H7 (cell line): ENCODE measurements around the gene KCNIP1. TPM values are rescaled to one million over a fixed set of nuclear protein-coding genes. Genes with fewer than 3 reads are reported as not detected.
A peak's percentile ranks its signal among the peaks of the same experiment; 100 is the strongest.

Source experiments
- DNase-seq: peaks from one replicate; pipeline ENCODE4 v3.0.0; 2012
- H3K27me3 ChIP-seq: 2 replicates; pipeline ENCODE4 v1.6.0; 2011; ENCODE audit warnings: mild to moderate bottlenecking, low read length; ENCODE audit not compliant: control insufficient read depth, insufficient read depth
- H3K36me3 ChIP-seq: replicated peaks from 2 replicates; pipeline ENCODE4 v1.5.1; 2011; ENCODE audit warnings: low read length; ENCODE audit not compliant: control insufficient read depth, insufficient read depth
- H3K4me3 ChIP-seq: 2 replicates; pipeline ENCODE4 v1.5.1; 2011; ENCODE audit warnings: low read depth, mild to moderate bottlenecking, control low read depth, low read length, moderate library complexity; ENCODE audit not compliant: insufficient read depth
- total RNA-seq: library from RNA; depleted of rRNA; stranded (reverse); fragments of >200 nt; shearing (Covaris generic); gene quantifications from 2 replicates; pipeline ENCODE4 v1.2.3, GENCODE V29; 2014

KCNIP1 gene
- total RNA-seq, 1 experiment from 2014 or later = 0.48 TPM

DNA sequence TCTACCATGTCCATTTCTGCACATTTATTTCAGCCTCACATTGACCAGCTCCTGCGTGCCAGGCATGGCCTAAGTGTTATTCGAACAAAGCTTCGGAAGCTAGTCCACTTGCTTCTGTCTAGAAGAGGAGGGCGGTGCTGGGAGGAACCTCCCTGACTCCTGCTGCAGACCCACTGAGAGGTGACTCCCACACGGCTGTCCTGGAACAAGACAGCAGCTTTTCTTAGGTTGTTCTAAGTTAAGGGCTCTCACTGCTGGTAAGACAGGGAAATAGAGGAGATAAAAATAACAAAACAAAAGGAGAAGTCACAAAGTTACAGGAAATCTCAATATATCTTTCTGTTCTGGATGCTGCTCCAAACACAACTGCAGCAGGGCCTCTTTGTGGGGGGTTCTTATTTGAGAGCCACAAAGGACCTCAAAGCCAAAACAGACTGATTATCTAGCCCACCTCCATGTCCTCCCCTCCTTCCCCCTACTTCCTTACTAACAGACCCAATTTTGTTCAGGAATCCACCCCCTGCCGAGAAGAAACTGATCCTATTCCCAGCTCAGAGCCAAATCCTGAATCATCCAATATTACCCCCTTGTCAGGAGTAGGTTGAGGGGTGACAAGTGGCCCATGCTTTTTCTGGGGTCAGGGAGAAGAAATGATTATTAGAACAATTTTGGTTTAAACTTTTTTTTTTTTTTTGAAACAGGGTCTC, 28.4 kb upstream of the KCNIP1 start:
- H3K4me3 ChIP-seq = no peak overlapping the region
- H3K36me3 ChIP-seq = no peaks in the 10 kb centered on the region
- peak; percentile 3 for DNase-seq
- H3K27me3 ChIP-seq = no peaks in the 10 kb centered on the region; the same call in 1 of the 2 replicates

DNA sequence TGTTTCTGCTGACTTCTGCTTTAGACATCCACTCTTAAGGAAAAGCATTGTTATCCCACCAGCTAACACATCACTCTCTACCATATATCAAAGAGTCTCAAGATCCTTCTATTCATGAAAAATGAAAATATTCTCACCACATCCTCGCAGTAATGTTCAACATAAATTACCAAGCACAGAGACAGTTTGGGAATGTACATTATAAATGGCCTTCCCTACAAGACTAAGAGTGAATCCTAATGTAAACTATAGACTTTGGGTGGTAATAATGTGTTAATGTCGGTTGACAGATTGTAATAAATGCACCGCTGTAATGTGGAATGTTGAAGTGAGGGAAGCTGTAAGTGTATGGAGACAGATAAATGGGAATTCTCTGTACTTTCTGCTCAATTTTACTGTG, 27.1 kb upstream of the KCNIP1 start:
- H3K4me3 ChIP-seq = no peak overlapping the region

GRCh38 chr5:170477906-170478305, 25.9 kb upstream of the KCNIP1 start:
- DNase-seq = peak; percentile 2

More for the DNA sequence above, 27.1 kb upstream of the KCNIP1 start:
- Histone ChIP-seq H3K36me3 (no peaks in the 10 kb centered on the region), H3K27me3 (no peaks in the 10 kb centered on the region; the same call in 1 of the 2 replicates)
- no peak for DNase-seq

DNA sequence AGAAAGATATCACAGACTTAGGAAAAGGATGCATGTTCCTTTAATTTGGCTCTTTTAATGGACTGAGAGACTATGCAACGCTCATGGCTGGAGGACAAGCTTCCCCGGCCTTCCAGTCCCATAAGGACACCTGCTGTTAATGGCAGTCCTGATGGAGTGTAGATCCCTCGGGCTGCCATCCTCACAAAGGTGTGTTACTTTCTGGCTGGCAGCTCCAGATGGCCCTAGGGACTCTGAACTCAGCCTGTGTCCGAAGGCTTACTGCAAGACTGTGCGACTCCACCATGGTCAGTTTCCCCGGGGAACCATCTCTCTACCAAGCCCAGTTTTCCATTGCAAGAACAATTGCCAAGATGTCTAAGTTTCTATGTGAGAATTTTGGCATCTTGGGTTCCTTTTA, 25.5 kb upstream of the KCNIP1 start:
- DNase-seq = peak; percentile 5
- Histone ChIP-seq H3K4me3 (no peak overlapping the region), H3K27me3 (no peaks in the 10 kb centered on the region), H3K36me3 (no peaks in the 10 kb centered on the region)

More at GRCh38 chr5:170477906-170478305, 25.9 kb upstream of the KCNIP1 start:
- Histone ChIP-seq H3K27me3 (no peaks in the 10 kb centered on the region), H3K4me3 (no peak overlapping the region), H3K36me3 (no peaks in the 10 kb centered on the region)

DNA sequence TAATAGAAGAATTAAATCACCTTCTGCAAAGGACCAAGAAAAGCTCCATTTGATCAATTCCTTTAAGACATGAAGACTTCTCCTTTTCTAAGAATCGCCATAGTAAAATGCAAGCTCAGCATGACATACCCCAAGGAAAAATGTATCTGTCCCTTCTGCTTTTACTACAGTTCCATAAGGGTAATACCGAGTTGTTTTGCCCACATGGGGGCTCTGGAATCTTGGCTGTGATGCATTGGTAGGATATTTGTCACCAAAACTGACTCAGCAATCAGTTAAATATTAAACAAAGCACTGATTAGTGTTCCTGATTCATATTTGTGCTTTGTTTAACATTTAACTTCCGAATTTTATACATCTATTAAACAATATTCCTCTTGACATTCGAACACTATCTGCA, 24.3 kb upstream of the KCNIP1 start:
- Histone ChIP-seq H3K36me3 (no peaks in the 10 kb centered on the region), H3K27me3 (peaks cover 4% of the 10 kb centered on the region; the same call in 1 of the 2 replicates), H3K4me3 (no peak overlapping the region)
- peak; percentile 26 for DNase-seq

DNA sequence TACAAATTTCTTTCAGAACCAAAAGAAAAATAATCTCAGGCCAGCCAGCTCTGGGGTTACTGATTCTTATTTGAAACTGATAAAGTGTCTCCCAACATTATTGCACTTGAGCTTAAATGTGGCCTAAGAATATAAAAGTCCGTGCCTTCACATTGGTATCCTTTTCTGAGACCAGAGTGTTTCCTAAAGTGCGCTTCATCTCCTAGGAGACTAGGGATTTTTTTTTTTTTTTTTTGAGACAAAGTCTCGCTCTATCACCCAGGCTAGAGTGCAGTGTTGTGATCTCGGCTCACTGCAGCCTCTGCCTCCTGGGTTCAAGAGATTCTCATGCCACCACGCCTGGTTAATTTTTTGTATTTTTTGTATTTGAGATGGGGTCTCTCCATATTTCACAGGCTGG, 23.6 kb upstream of the KCNIP1 start:
- H3K27me3 ChIP-seq = peaks cover 4% of the 10 kb centered on the region; the same call in 1 of the 2 replicates
- DNase-seq = no peak
- no peak overlapping the region for H3K4me3 ChIP-seq
- no peaks in the 10 kb centered on the region for H3K36me3 ChIP-seq

DNA sequence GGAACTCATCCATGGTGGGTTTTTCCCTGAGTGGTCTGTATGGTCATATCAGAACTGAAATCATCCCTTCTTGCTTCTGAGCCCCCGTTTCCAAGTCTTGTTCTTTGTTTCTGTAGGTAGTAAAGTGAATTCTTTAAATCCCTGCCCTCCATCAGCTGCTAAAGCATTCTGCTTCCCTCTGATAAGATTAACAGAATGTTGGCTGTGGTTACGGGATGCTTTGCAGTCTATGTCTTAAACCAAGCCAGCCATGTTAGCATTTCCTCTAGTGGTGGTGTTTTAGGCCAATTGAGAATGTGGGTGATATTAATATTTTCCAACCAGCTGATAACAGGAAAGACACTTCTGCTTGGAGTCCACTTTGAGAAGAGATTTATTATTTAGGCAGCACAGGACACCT, 22.0 kb upstream of the KCNIP1 start:
- no peak overlapping the region for H3K4me3 ChIP-seq
- H3K27me3 ChIP-seq = peaks cover 4% of the 10 kb centered on the region; the same call in 1 of the 2 replicates
- H3K36me3 ChIP-seq = no peaks in the 10 kb centered on the region
- DNase-seq = no peak

GRCh38 chr5:170482511-170482910, 21.3 kb upstream of the KCNIP1 start:
- H3K4me3 ChIP-seq = no peak overlapping the region
- peaks cover 4% of the 10 kb centered on the region; the same call in 1 of the 2 replicates for H3K27me3 ChIP-seq
- no peaks in the 10 kb centered on the region for H3K36me3 ChIP-seq
- no peak for DNase-seq

DNA sequence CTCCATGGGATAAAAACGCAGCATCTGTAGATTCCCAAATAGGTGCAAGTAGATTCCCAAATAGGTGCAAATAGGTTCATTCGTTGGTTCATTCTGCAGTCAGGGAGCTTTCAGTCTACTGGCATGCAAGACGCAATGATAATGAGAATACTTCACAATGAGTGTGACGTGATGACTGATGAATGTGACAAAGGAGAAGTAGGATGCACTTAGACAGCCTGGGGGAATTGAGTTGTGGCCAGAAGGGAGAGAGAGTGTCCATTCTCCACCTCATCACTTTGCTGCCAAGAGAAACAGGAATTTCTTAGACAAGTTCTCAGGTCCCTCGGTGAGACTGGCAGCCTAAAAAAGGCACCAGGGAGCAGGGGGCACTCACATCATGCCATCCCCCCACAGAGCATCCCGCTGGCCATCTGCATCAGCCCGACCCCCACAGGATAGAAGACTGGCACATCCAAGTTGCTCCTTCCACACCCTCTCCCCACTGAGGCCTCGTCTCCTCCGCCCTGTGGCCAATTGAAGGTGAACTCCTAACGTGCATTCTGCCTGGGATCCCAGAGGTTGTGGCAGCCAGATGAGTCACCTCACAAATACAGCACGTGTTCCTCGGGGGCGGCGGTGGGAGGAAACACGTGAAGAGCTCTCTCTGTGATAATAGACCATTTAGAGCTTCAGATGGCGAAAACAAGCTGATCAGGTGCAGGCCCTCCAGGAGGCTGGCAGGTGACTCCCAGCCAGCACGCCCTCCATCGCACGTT, 19.9 kb upstream of the KCNIP1 start:
- no peak for DNase-seq
- Histone ChIP-seq H3K4me3 (no peak overlapping the region), H3K27me3 (peaks cover 4% of the 10 kb centered on the region; the same call in 1 of the 2 replicates), H3K36me3 (no peaks in the 10 kb centered on the region)

- H3K4me3 ChIP-seq = no peak overlapping the region
- peaks cover 4% of the 10 kb centered on the region; the same call in 1 of the 2 replicates for H3K27me3 ChIP-seq
- no peaks in the 10 kb centered on the region for H3K36me3 ChIP-seq
- no peak for DNase-seq
Observed at GRCh38 chr5:170484459-170484831, 19.4 kb upstream of the KCNIP1 start.

DNA sequence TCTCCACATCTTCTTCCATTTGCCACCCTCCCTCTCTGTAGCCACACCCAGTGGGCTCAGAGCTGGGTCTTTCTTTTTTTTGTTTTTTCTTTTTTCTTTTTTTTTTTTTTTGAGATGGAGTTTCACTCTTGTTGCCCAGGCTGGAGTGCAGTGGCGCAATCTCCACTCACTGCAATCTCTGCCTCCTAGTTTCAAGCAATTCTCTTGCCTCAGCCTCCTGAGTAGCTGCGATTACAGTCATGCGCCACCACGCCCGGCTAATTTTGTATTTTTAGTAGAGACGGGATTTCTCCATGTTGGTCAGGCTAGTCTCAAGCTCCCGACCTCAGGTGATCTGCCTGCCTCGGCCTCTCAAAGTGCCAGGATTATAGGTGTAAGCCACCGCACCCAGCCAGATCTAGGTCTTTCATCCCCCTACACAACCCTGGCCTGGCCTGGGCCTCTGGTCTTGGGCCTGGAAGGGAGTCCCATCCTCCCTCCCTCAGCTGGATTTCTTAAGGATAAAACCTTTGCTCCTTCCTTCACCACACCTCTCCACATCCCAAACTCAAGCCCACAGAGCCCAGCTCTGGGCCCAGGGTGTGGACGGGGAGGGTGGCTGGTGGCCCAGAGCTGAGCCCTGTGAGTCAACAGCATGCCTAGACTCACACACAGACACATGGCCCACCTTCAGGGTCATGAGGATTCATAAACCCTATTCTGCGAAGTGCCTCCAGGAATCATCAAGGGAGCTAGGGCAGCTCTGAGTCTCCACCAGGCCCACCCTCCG, 18.8 kb upstream of the KCNIP1 start:
- Histone ChIP-seq H3K27me3 (peaks cover 4% of the 10 kb centered on the region; the same call in 1 of the 2 replicates), H3K36me3 (no peaks in the 10 kb centered on the region), H3K4me3 (no peak overlapping the region)
- DNase-seq = no peak

- Histone ChIP-seq H3K36me3 (no peaks in the 10 kb centered on the region), H3K4me3 (no peak overlapping the region), H3K27me3 (peaks cover 4% of the 10 kb centered on the region; the same call in 1 of the 2 replicates)
- no peak for DNase-seq
Observed at GRCh38 chr5:170485616-170485911, 18.3 kb upstream of the KCNIP1 start.

GRCh38 chr5:170486371-170486770, 17.4 kb upstream of the KCNIP1 start:
- Histone ChIP-seq H3K36me3 (no peaks in the 10 kb centered on the region), H3K4me3 (no peak overlapping the region), H3K27me3 (peaks cover 4% of the 10 kb centered on the region; the same call in 1 of the 2 replicates)
- DNase-seq = no peak

GRCh38 chr5:170488570-170488969, 15.2 kb upstream of the KCNIP1 start:
- no peak for DNase-seq
- no peak overlapping the region for H3K4me3 ChIP-seq
- no peaks in the 10 kb centered on the region for H3K36me3 ChIP-seq
- peaks cover 4% of the 10 kb centered on the region; the same call in 1 of the 2 replicates for H3K27me3 ChIP-seq
